ENCODE measurements around the gene EPHX1.

EPHX1 gene

GRCh38 chr1:225875044-225875815 lies 65.3 kb downstream of the EPHX1 start:
- FAIRE-seq (peak; percentile 95), DNase-seq (ENCODE audit: insufficient read length, low spot score) (peak; percentile 93)
- no peak for TF ChIP-seq CTCF (IDR thresholded peaks at IDR 0.05; ENCODE audit: insufficient read depth, missing control alignments)

GRCh38 chr1:225876900-225877510 lies 67.1 kb downstream of the EPHX1 start:
- no peak for TF ChIP-seq CTCF (IDR thresholded peaks at IDR 0.05; ENCODE audit: insufficient read depth, missing control alignments)
- no peak for FAIRE-seq
- DNase-seq (ENCODE audit: insufficient read length, low spot score) = no peak

GRCh38 chr1:225877580-225877979 lies 67.7 kb downstream of the EPHX1 start:
- DNase-seq (ENCODE audit: insufficient read length, low spot score) = no peak

GRCh38 chr1:225878282-225878681 lies 68.4 kb downstream of the EPHX1 start:
- DNase-seq (ENCODE audit: insufficient read length, low spot score) = no peak
- TF ChIP-seq CTCF (IDR thresholded peaks at IDR 0.05; ENCODE audit: insufficient read depth, missing control alignments) = no peak
- FAIRE-seq = no peak

More at GRCh38 chr1:225877580-225877979, 67.7 kb downstream of the EPHX1 start:
- peak; percentile 43 for TF ChIP-seq CTCF (IDR thresholded peaks at IDR 0.05; ENCODE audit: insufficient read depth, missing control alignments)
- no peak for FAIRE-seq

- no peak for FAIRE-seq
- no peak for TF ChIP-seq CTCF (IDR thresholded peaks at IDR 0.05; ENCODE audit: insufficient read depth, missing control alignments)
- DNase-seq (ENCODE audit: insufficient read length, low spot score) = no peak
Measured at GRCh38 chr1:225879521-225880221, 69.7 kb downstream of the EPHX1 start.

- FAIRE-seq (no peak), DNase-seq (ENCODE audit: insufficient read length, low spot score) (no peak)
- TF ChIP-seq CTCF (IDR thresholded peaks at IDR 0.05; ENCODE audit: insufficient read depth, missing control alignments) = no peak
Measured at GRCh38 chr1:225880222-225880588, 70.3 kb downstream of the EPHX1 start.
